CD4-positive, alpha-beta T cell treated with Interleukin-6 at 100 ng/mL for 8 hours (primary cell): Measurements from ENCODE around the gene SIL1.
"Not testable (repeated sequence)": the region's sequence is repeated elsewhere in the genome, so short reads cannot be mapped to it uniquely, and the experiment has no call there.

Experiments
- DNase-seq: peaks from one replicate; pipeline ENCODE4 v3.0.0-alpha.2; 2020; ENCODE audit warnings: mixed read lengths, low spot score

Gene SIL1

DNA sequence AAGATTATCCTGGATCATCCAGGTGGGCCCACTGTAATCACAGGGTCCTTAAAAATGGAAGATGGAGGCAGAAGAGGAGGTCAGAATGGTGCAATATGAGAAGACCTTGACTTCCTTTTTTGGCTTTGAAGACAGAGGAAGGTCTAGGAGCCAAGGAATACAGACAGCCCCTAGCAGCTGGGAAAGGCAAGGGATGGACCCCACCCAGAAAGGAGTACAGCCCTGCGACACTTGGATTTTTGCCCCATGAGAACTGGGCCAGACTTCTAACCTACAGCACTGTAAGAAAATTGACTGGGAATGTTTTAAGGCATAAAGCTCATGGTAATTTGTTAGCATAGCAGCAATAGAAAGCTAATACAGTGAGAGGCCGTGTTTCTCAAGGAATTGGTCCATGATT lies 256.1 kb downstream of the SIL1 start:
- DNase-seq = no peak

DNA sequence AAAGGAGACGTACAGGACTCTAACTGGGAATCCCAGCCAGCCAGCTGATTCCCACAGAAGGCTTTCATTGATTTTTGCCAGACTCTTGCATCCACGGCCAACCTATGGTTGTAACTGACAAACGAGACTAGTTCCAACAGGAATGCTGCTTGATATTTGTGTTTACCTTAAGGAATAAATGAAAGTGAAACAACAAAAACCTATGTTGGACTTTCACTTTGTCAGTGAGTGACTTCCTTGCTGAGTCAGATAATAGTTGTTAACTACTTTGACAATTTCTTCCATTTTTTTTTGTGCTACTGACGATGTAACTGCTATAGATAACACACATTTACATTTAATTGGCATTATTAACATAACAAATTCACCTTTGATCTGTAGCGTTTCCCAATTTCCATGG lies 259.6 kb downstream of the SIL1 start:
- DNase-seq = no peak

DNA sequence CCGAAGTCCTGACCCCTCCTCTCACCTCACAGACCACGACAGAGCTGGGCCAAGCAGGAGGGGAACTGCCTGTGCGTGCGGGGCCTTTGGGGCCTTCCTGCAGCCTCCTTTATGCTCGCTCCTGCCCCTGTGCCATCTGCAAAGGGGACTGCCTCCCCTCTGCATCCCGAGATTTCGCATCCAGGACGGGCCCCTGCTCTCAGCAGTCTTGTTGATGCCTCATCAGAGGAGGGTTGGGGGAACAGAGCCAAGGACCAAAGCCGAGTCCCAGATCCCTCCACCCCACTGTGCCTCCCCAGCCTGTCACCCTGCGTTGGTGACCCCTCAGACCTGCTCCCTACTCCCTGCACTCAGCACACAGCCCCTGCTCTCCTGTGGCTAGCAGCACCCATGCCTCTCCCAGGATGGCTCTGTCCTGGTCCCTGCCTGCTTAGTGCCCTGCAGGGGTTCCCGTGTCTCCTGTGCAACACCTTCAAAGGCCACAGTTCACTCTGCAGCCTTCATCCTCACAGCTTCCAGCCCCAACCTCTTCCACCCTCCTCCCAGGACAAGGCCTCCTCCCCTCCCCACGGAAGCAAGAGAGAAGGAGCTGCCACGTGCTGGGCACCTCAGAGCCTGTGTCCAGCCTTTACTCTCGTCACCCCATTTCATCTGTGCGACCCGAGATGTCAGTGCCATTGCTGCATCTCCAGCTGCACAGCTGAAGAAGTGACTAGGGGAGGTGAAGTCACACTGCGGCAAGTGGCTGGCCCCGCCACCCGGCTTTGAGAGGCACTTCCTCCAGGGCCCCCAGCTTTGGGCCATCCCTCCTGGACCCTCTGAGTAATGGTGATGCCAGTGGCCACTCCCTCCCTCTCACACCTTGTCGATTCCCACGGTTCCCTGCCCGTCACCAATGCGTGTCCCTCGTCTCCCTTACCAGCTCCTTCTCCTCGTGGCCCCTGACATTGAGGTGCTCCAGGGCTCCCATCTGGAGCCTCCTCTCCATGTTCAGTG lies 260.5 kb downstream of the SIL1 start:
- no peak for DNase-seq

DNA sequence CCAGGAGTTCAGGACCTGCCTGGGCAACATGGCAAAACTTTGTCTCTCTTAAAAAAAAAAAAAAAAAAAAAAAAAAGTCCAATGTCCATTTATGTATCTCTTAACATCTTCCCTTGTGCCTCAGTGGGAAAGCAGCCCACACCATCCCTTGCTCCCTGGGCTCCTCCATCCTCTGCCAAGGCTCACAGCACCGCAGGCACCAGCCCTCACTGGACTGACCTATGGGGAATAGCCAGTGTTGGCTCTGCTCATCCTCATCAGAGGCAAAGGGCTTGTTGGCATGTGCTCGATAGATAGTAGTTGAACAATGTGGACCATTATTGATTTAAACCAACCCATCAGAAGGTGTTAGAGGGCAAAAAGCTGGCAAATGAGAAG lies 261.2 kb downstream of the SIL1 start:
- DNase-seq = no peak

DNA sequence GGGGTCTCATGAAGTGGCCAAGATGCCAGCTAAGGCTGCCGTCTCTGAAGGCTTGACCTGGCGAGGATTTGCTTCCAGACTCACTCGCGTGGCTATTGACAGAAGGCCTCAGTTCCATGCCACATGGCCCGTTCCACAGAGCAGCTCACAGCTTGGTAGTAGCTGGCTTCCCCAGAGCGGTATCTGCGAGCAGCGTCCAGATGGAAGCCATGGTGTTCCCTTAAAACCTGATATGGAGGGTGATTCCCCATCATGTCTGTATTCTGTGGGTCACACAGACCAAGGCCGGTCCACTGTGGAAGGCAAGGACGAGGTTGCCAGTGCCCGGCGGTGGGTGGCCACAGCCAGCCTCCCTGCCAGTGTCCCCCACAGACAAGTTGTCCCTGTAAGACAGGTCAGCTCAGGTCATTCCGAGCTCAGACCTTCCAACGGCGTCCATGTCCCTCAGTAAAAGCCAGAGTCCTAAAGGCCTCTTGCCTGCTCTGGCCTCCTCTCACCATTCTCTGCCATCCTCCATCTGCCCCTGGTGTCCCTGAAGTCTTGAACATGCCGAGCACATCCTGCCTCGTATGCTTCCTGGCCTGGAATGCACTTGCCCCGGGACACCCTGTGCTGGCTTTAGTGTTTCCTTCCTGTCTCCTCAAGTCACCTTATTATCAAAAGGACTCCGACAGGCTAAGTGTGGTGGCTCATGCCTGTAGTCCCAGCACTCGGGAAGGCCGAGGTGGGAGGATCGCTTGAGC lies 261.8 kb downstream of the SIL1 start:
- DNase-seq = no peak

- DNase-seq = no peak
These were observed 262.7 kb downstream of the SIL1 start for GRCh38 chr5:138935466-138935865.

DNA sequence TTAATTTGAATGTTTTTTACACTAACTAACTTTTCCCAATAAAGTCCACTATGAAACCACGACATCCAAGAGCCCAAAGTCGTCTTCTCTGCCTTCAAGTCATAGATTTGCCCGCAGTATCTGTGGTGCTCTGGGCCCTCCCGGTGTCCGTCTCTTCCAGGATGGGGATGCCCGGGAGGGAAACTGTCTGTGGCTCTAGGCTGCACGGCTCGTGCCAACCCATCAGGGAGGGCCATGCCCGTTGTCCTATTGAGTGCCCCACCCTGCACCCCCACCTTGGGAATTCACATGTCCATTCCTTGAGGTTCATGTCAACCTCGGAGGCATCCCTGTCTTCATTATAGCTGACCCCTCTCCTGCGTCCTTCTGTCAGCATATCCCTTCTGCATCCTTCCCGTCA lies 263.2 kb downstream of the SIL1 start:
- DNase-seq = no peak

DNA sequence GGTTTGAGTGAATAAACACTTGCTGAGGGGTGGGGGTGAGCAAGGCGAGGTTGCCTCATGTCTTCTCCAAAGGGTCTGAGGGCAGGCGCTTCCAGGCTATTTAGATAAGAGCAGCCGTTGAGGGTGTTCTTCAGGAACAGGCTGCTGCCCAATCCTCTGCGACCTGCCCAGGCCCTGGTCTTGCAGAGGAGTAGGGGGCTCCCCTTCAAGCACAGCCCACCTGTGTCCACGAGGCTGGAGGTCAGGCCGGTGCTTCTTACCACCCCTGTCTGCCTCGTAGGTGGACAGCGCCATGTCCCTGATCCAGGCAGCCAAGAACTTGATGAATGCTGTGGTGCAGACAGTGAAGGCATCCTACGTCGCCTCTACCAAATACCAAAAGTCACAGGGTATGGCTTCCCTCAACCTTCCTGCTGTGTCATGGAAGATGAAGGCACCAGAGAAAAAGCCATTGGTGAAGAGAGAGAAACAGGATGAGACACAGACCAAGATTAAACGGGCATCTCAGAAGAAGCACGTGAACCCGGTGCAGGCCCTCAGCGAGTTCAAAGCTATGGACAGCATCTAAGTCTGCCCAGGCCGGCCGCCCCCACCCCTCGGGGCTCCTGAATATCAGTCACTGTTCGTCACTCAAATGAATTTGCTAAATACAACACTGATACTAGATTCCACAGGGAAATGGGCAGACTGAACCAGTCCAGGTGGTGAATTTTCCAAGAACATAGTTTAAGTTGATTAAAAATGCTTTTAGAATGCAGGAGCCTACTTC lies 264.5 kb downstream of the SIL1 start:
- DNase-seq = no peak

DNA sequence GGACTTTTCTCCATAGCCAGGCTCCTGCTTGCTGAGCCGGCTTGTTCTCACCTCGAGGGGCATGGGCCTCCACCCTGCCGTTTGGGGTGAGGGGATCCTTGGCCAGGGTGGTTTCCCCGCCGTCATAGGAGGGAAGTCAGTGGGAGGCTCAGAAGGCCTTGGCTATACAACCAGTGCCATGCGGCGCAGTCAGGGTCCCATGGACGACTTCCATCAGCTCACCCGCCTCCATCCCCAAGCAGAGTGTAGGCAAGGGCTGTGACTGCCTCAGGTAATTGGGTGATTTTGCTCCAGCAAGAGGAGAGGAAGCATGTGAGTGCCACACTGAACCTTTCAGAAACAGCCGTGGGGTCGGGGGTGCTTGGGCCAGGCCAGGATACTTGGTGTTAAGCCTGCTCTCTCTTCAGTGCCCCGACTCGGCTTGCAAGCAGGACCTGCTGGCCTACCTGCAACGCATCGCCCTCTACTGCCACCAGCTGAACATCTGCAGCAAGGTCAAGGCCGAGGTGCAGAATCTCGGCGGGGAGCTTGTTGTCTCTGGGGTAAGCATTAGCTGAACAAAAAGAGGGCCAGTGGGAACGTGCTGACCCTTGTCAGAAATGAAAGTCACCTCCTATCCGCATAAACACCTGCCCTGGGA lies 265.9 kb downstream of the SIL1 start:
- DNase-seq = no peak

GRCh38 chr5:138930371-138931097 lies 267.6 kb downstream of the SIL1 start:
- DNase-seq = no peak

- DNase-seq = no peak
These were observed 268.6 kb downstream of the SIL1 start for GRCh38 chr5:138929571-138929955.

- DNase-seq = no peak
These were observed 270.2 kb downstream of the SIL1 start for GRCh38 chr5:138927979-138928378.

GRCh38 chr5:138927544-138927943 lies 270.6 kb downstream of the SIL1 start:
- no peak for DNase-seq

DNA sequence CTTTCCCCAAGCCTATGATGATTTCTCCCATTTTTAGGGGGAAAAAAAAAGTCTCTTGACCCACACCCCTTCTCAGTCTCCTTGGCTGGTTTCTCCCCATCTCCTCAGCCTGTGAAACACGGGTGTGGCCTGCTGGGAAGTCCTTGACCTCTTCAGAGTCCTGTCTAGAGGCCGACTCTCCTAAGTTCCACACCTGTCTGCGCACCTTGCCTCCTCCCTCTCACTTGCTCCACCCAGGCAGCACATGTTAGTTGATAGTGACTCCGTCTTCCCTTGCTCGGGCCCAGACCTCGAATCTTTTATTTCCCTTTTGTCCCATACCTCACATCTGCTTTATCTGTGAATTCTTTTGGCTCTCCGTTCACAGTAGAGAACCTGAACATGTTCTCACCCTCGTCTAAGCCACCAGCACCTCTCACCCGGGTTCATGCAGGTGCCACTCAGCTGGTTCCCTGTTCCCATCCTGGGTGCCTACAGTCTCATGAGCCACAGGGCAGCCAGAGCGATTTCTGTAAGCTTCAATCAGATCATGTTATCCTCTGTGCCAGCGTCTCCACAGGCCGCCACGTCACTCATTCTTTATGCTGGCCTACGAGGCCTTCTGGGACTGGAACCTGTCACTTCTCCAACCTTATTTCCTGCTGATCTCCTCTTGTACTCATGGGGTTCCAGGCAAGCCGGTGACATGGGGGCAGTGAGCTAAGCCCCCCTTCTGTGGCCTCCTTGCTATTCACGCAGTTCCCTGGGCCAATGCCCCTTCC lies 271.3 kb downstream of the SIL1 start:
- no peak for DNase-seq

DNA sequence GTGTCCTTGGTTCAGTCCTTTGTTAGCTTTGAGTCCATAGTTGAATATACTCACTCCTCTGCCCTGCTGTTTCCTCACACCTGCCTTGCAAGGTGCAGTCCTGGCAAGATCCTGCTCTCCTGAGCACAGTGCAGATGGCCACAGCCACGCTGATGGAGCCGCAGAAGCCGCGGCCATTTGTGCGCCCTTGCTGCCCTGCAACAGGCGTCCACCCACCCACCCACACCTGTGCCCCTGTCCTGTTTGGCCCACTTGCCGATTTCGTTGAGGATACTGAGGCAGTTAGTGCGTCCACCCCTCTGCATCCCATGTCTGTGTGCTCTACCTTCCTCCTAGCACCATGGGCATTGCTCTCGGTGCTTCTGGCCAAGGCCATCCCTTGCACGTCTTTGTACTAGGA lies 271.9 kb downstream of the SIL1 start:
- DNase-seq = no peak

GRCh38 chr5:138925090-138925635 lies 273.0 kb downstream of the SIL1 start:
- DNase-seq = no peak

DNA sequence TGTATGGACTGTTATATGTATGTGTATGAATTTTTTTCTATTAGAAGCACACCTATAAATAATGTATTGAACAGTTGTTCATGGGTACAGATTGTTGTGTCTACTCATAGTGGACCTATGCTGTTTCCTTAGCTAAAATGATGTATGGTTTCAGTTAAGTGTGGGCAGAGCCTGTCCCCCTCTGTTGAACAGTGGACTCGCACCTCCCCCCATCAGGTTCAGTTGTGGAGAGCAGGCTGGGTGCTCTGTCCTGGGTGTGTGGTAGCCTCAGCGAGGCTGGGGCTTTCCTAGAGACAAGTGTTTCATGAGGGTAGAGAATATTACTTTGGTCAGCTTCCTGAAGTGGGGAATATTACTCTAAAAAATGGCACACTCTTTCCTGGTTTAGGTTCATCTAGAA lies 275.7 kb downstream of the SIL1 start:
- no peak for DNase-seq

DNA sequence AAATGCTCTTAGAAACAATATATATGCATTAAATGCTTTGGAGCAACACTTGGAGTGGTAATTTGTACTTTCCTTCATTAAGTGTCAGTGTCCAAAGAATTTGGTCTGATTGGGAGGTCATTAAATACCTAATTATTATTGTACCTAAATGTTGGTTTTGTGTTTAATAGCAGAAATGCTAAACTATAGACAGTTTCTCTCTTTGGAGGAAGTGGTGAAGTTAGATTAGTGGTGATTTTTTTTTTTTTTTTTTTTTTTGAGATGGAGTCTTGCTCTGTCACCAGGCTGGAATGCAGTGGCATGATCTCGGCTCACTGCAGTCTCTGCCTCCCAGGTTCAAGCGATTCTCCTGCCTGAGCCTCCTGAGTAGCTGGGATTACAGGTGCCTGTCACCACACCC lies 276.8 kb downstream of the SIL1 start:
- not testable (repeated sequence) for DNase-seq

DNA sequence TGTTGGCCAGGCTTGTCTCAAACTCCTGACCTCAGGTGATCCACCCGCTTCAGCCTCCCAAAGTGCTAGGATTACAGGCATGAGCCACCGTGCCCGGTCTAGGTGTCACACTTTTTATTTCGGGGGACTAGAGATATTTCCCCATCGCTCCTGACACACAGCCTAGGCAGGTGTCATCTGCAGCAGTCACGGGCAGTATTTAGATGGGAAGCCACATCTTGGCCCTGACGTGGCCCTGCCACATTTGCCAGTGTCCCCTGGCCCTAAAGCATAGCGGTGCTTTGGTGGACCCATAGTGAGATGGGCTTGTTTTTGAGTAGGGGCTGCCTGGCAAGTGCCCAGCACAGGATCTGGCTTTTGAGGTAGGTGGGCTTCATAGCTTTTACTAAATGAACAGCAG lies 278.0 kb downstream of the SIL1 start:
- no peak for DNase-seq

GRCh38 chr5:138918686-138919085 lies 279.5 kb downstream of the SIL1 start:
- no peak for DNase-seq
